IPS-NIHi11 (cell line): ENCODE results near the gene PPM1N.

Experiments
- DNase-seq: peaks from one replicate; pipeline ENCODE4 v3.0.0; 2012; ENCODE audit warnings: mixed read lengths, low spot score

Gene PPM1N

DNA sequence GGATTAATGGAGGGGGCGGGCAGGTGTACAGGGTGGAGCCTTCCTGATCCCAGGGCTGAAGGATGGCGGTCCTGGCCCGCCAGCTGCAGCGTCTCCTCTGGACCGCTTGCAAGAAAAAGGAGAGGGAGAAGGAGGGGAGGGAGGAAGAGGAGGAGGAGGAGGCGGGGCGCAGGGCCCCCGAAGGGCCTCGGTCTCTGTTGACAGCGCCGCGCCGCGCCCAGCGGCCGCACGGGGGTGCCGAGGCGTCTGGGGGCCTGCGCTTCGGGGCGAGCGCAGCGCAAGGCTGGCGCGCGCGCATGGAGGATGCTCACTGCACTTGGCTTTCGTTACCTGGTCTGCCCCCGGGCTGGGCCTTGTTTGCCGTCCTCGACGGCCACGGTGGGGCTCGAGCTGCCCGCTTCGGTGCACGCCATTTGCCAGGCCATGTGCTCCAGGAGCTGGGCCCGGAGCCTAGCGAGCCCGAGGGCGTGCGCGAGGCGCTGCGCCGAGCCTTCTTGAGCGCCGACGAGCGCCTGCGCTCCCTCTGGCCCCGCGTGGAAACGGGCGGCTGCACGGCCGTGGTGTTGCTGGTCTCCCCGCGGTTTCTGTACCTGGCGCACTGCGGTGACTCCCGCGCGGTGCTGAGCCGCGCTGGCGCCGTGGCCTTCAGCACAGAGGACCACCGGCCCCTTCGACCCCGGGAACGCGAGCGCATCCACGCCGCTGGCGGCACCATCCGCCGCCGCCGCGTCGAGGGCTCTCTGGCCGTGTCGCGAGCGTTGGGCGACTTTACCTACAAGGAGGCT lies at the start of gene PPM1N:
Gene PPM1N (plus strand): TSS at position 33 of the 785 bp plus-strand sequence. CDS start 30 bp downstream, at position 63.
- peak; percentile 29 for DNase-seq

- no peak for DNase-seq
Measured at GRCh38 chr19:45448887-45449299, 49.4 kb upstream of the PPM1N start.

GRCh38 chr19:45450012-45450333 lies 48.3 kb upstream of the PPM1N start:
- no peak for DNase-seq

- DNase-seq = no peak
Measured at GRCh38 chr19:45451131-45451849, 47.0 kb upstream of the PPM1N start.

DNA sequence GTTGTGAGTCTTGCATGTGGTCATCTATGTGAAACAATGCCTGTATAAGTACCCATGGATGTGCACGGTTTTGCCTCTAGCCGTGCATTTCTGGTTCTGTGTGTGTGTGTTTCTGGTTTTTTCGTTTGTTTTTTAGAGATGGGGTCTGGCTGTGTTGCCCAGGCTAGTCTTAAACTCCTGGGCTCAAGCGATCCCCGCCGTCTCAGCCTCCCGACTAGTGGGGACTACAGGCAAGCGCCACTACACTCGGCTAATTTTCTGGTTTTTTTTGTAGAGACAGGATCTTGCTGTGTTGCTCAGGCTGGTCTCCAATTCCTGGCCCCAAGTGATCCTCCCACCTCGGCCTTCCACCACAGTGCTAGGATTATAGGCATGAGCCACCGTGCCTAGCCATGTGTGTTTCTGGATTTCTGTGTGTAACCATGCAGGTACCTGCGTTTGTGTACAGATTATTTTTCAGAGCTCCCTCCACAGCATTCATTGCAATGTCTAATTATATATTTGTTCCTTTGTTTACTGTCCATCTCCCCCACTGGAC lies 46.3 kb upstream of the PPM1N start:
- DNase-seq = no peak

DNA sequence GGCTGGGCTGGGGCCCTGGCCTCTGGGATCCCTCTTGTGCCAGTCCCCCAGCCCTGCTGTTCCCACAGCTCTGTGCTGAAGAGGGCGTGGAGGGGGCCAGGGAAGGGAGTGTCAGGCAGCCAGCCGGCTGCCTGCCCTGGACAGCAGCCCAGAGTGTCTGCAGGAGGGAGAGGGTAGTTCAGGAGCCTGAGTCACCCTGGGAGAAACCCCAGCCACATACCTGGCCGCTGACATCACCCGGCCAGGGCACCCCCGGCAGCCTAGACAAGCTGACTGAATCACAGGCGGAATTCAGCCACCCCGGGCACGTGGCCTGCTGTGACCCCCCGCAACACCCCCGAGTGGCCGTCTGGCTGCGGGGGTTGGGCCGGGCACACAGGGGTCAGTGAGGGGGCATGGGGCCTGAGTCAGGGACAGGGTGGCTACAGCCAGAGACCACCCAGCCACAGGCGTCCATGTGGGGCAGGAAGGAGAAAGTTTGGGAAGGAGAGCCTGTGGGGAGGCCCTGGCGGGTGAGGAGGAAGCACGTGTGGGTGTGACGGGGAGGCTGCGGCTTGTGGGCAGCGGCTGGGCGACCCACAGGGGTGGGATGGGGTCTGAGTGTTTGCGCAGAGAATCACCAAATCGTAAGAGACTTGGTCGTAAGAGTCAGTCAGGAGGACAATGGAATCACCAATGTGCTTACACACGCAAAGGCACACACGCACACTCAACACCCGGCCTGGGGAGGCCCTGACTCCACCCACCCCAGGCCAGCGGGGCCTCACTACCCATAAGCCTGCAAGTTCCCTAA lies 42.3 kb upstream of the PPM1N start:
- peak; percentile 90 for DNase-seq

GRCh38 chr19:45456500-45456815 lies 41.8 kb upstream of the PPM1N start:
- DNase-seq = no peak

DNA sequence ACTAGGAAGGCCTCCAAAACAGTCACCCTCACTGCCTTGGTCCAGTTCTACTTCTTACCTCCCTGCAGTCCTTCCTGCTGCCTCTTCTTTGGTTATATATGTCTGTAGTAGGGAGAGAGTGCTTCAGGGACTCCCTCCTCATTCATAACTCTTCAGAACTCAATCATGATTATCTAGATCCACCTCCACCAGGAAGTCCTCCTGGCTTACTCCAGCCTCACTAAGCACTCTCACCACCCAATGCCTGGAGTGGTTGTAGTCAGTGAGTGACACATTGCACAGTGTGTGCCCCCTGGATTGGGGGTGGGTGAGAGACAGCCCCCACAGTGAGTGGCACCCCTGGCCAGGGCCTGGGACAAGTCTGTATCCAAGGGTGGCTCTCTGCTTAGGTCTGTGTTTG lies 40.5 kb upstream of the PPM1N start:
- DNase-seq = no peak

GRCh38 chr19:45460807-45461347 lies 37.4 kb upstream of the PPM1N start:
- DNase-seq = no peak

- DNase-seq = no peak
Measured at GRCh38 chr19:45462174-45462573, 36.1 kb upstream of the PPM1N start.

- no peak for DNase-seq
Measured at GRCh38 chr19:45463241-45463640, 35.0 kb upstream of the PPM1N start.

DNA sequence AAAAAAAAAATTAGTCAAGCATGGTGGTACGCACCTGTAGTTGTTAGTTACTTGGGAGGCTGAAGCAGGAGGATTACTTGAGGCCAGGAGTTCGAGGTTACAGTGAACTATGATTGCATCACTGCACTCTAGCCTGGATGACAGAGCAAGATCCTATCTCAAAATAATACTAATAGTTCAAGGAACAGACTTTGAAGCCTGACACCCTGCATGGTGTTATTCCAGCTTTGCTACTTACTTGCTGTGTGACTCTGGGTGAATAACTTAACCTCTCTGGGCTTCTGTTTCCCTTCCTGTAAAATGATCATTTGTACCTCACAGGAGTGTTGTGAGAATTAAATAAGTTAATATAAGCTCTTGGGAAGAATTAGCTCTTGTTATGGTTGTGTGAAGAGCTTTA lies 34.0 kb upstream of the PPM1N start:
- DNase-seq = no peak

DNA sequence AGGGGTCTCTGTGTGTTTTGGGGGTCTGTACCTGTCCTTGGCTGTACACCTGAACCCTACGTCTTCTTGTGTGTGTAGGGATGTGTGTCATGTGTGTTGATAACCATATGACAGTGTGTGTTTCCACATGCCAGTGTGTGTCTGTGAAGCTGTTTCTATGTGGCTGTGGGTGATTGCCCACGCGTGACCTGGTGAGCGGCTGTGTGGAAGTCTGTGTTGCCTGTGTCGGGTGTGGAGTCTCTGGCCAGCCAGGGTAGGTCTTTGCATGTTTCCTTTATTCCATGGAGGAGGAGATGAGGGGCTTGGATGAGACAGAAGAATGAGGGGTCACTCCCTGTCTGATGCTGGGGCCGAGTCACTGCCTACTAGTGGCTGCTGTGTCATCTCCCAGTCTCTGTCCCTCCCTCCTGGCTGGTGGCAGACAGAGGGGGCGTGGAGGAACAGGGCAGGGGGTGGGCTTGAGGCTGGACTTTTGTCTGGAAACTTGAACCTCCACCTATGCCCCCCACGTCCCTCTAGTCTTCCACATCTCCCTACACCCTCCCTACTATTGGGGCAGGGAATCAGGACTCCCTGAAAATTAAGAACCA lies 33.3 kb upstream of the PPM1N start:
- no peak for DNase-seq

GRCh38 chr19:45467115-45467455 lies 31.2 kb upstream of the PPM1N start:
- peak; percentile 7 for DNase-seq

DNA sequence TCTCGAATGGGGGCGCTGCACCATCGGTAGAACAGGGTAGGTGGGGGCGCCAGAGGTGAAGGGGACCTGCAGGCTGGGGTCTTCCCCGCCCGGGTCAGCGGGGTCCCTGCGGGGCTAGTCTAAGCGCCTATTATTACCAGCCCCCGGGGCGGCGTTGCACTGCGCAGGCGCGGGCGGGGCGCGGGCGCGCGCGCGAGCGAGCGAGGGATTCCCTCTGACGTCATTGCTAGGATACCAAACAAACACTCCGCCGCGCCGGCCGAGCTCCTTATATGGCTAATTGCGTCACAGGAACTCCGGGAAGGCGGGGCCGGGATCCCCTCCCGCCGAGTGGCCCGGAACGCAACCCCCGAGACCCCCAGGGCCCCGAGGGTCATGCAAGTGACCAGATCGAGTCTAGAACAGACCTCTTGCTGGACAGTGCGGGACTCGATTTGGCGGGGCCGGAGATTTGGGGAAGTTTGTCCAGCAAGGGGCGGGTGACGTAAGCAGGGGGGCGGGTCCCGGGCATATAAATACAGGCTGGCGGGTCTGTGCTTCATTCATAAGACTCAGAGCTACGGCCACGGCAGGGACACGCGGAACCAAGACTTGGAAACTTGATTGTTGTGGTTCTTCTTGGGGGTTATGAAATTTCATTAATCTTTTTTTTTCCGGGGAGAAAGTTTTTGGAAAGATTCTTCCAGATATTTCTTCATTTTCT lies 30.6 kb upstream of the PPM1N start, which contains the start of gene FOSB:
Gene FOSB (plus strand): TSS at position 541 of the 703 bp plus-strand sequence. CDS start 591 bp downstream, outside the sequence.
- DNase-seq = peak; percentile 90

- DNase-seq = no peak
Measured at GRCh38 chr19:45468159-45468651, 30.0 kb upstream of the PPM1N start.

GRCh38 chr19:45468803-45469131 lies 29.5 kb upstream of the PPM1N start:
- DNase-seq = peak; percentile 10

- peak; percentile 87 for DNase-seq
Measured at GRCh38 chr19:45469132-45469944, 28.9 kb upstream of the PPM1N start.

GRCh38 chr19:45469945-45470761 lies 28.1 kb upstream of the PPM1N start:
- DNase-seq = peak; percentile 9

- no peak for DNase-seq
Measured at GRCh38 chr19:45470762-45471081, 27.5 kb upstream of the PPM1N start.
